ENCODE data around the gene MVB12A. TPM values are rescaled to one million over a fixed set of nuclear protein-coding genes. Genes with fewer than 3 reads are reported as not detected.

Gene MVB12A
- total and polyA plus RNA-seq, 2 of the 8 experiments (the other 6 are each of a cell fraction or from before 2014, with no cell fraction given), result 37.9 to 76.6 TPM

DNA sequence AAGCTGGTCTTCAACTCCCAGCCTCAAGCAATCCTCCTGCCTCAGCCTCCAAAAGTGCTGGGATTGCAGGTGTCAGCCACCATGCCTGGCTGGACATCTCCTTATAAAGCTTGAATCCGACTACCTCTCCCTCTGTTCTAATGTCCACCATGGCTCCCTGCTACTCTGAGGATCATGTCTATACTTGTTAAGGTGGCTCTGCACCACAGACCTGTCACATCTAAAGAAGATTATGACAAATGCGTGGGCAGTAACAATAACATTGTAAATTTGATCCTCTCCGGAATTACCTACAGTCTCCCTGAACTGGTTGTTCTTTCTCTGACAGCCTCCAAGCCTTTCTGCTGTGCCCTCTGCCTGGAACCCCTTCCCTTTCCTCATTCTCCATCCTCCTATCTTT lies 39.1 kb downstream of the MVB12A start:
- Histone ChIP-seq H2BK5ac (ENCODE audit: low read depth, low read length) (no peak overlapping the region), H3K56ac (replicated peaks; ENCODE audit: insufficient read length, low read depth, low read length) (no peak overlapping the region), H3K9me3 (ENCODE audit: insufficient read depth in 2 of 2, low read depth in 1 of 2, low read length in 1 of 2) (no peaks in the 10 kb centered on the region), H2AFZ (ENCODE audit: low read length) (no peak overlapping the region), H3K23me2 (ENCODE audit: low read depth, low read length) (no peaks in the 10 kb centered on the region; the same call in 1 of the 2 replicates), H2BK120ac (replicated peaks; ENCODE audit: low read depth, low read length) (no peak overlapping the region), H3K4me1 (replicated peaks in 1 of 4; ENCODE audit: control insufficient read depth in 3 of 4, insufficient read depth in 4 of 4, low read length in 3 of 4) (peaks cover 0 to 9% (median 4%) of the 10 kb centered on the region in 4 experiments; a peak in 5 of 7 replicates), H4K5ac (ENCODE audit: insufficient read length, low read depth, low read length) (no peak overlapping the region), H2BK15ac (ENCODE audit: low read length) (no peak overlapping the region), H4K20me1 (replicated peaks in 1 of 2; ENCODE audit: control insufficient read depth in 1 of 2, insufficient read depth in 2 of 2, low read length in 2 of 2) (peaks cover 0 to 2% of the 10 kb centered on the region in 2 experiments), H3K4me3 (ENCODE audit: extremely low read depth in 1 of 4, insufficient read depth in 2 of 4, low read depth in 3 of 4, low read length in 4 of 4) (no peak overlapping the region), H3K79me2 (ENCODE audit: control insufficient read depth in 1 of 2, insufficient read depth in 2 of 2, low read length in 2 of 2) (no peaks in the 10 kb centered on the region), H3K4ac (replicated peaks; ENCODE audit: insufficient read length, low read depth, low read length) (no peak overlapping the region), H3K23ac (ENCODE audit: insufficient read length) (no peak overlapping the region), H3K27me3 (replicated peaks in 1 of 4; ENCODE audit: control insufficient read depth in 3 of 4, extremely low read depth in 1 of 4, insufficient read depth in 3 of 4, low read length in 3 of 4) (peaks cover 6 to 27% (median 22%) of the 10 kb centered on the region in 4 experiments), H2BK20ac (ENCODE audit: low read length) (no peak overlapping the region), H3K4me2 (ENCODE audit: insufficient read depth in 1 of 2, low read depth in 2 of 2, low read length in 2 of 2) (no peak overlapping the region), H4K8ac (ENCODE audit: extremely low read depth, insufficient read depth, low read length) (no peak overlapping the region), H2AK5ac (ENCODE audit: low read depth, low read length) (no peak overlapping the region), H3K36me3 (ENCODE audit: control insufficient read depth in 2 of 4, insufficient read depth in 4 of 4, low read length in 3 of 4) (no peaks in the 10 kb centered on the region), H3K9ac (replicated peaks in 1 of 4; ENCODE audit: extremely low read depth in 1 of 4, low read depth in 3 of 4, low read length in 3 of 4) (no peak overlapping the region), H3K18ac (ENCODE audit: extremely low read depth, low read length) (no peak overlapping the region), H2BK12ac (ENCODE audit: low read depth, low read length) (no peak overlapping the region), H3K14ac (ENCODE audit: insufficient read length) (no peak overlapping the region), H3K27ac (ENCODE audit: low read depth, low read length) (no peak overlapping the region), H4K91ac (replicated peaks; ENCODE audit: insufficient read length, low read length) (no peak overlapping the region), H3K79me1 (ENCODE audit: low read depth, low read length) (no peaks in the 10 kb centered on the region)
- CTCF ChIA-PET (ENCODE audit: partially characterized antibody), result interaction anchor here (1.0 to 2.8 kb wide), 5 partner anchors 10 to 29 kb away, joined by 3 to 13 read pairs (median 4); no protein-coding TSS in a partner anchor
- FAIRE-seq, result no peak
- 90% methylated on average over 3 of the region's 3 CpGs; no CpG with 5 or more reads in 1 of the 2 experiments for WGBS, 2 experiments (ENCODE audit: extremely low coverage in 1 of 2, insufficient coverage in 1 of 2, insufficient read length in 1 of 2, insufficient replicate concordance in 2 of 2, low coverage in 1 of 2, low lambda C conversion rate in 2 of 2, missing lambda C conversion rate in 1 of 2)
- DNase-seq (ENCODE audit: low read depth in 1 of 2, low spot score in 2 of 2), result no peak
- TF ChIP-seq ASH2L (IDR thresholded peaks at IDR 0.05; ENCODE audit: low read length) (no peak), JUND (IDR thresholded peaks at IDR 0.05; ENCODE audit: low read length) (no peak), TBP (IDR thresholded peaks at IDR 0.05; ENCODE audit: low read depth, low read length) (no peak), PHF8 (conservative IDR thresholded peaks at IDR 0.05; ENCODE audit: low read depth, low read length) (no peak), EGR1 (IDR thresholded peaks at IDR 0.05; ENCODE audit: borderline replicate concordance, low read depth, low read length) (no peak), POLR2AphosphoS5 (IDR thresholded peaks at IDR 0.05; ENCODE audit: low read depth, low read length) (no peak), CTBP2 (IDR thresholded peaks at IDR 0.05; ENCODE audit: borderline replicate concordance, insufficient read depth, insufficient read length, low read length) (no peak), SP4 (IDR thresholded peaks at IDR 0.05; ENCODE audit: low read length) (no peak)
- TF ChIP-seq, protein P1, sequence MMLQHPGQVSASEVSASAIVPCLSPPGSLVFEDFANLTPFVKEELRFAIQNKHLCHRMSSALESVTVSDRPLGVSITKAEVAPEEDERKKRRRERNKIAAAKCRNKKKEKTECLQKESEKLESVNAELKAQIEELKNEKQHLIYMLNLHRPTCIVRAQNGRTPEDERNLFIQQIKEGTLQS (IDR thresholded peaks at IDR 0.05; ENCODE audit: insufficient read depth, low read depth, low read length), result no peak
- POLR2A ChIA-PET (ENCODE audit: partially characterized antibody), result interaction anchor here (0.6 kb wide), 1 partner anchor 9 kb away, joined by 3 read pairs; no protein-coding TSS in a partner anchor
